ENCODE results near the gene IKZF2. TPM values are rescaled to one million over a fixed set of nuclear protein-coding genes. Genes with fewer than 3 reads are reported as not detected.

Gene IKZF2
- total RNA-seq, 1 experiment from 2014 or later: 1.6 TPM

DNA sequence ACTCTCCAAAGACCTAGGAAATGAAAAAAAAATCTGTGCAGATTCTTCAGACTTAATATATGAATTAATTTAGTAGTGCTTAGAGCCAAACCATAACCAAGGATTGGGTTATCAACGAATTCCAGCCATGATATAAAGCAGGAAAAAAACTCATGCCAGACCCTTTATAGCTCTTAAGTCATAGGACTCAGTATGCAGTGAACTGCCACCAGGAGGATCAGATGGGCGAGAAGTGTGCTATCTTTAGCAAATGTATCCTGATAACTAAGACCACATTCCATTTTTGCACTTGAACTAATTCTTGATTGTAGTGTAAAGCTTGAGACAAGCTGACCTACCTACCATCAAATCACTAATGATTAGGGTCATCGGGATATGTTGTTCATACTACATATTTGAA is 178.1 kb downstream of the IKZF2 start:
- RAD21 ChIA-PET (ENCODE audit: low non-redundant PET in 1 of 2, low total read pairs in 2 of 2, uncharacterized antibody in 2 of 2, unreplicated experiment in 2 of 2): no interaction called here
- ATAC-seq (no peak), DNase-seq (ENCODE audit: low read depth, low spot score) (no peak)
- TF ChIP-seq SIN3A (IDR thresholded peaks at IDR 0.05; ENCODE audit: low read depth) (no peak), TCF7L2 (IDR thresholded peaks at IDR 0.05; ENCODE audit: borderline replicate concordance, extremely low read depth, insufficient read depth, insufficient read length) (no peak), JUND (IDR thresholded peaks at IDR 0.05) (no peak), CBX3 (IDR thresholded peaks at IDR 0.05; ENCODE audit: low read depth) (no peak), POLR2AphosphoS5 (IDR thresholded peaks at IDR 0.05; ENCODE audit: low read depth, low read length) (no peak), FOSL1 (IDR thresholded peaks at IDR 0.05; ENCODE audit: low read depth) (no peak), EZH2phosphoT487 (IDR thresholded peaks at IDR 0.05; ENCODE audit: borderline replicate concordance) (no peak), SP1 (IDR thresholded peaks at IDR 0.05; ENCODE audit: low read depth) (no peak), YY1 (IDR thresholded peaks at IDR 0.05; ENCODE audit: extremely low read depth, insufficient replicate concordance, low read depth, low read length) (no peak), ELF1 (IDR thresholded peaks at IDR 0.05; ENCODE audit: borderline replicate concordance, low read depth) (no peak), ZNF274 (IDR thresholded peaks at IDR 0.05; ENCODE audit: low read depth, low read length) (no peak)
- TF ChIP-seq, protein P1, sequence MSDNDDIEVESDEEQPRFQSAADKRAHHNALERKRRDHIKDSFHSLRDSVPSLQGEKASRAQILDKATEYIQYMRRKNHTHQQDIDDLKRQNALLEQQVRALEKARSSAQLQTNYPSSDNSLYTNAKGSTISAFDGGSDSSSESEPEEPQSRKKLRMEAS (IDR thresholded peaks at IDR 0.05): no peak
- TF ChIP-seq, protein P2, sequence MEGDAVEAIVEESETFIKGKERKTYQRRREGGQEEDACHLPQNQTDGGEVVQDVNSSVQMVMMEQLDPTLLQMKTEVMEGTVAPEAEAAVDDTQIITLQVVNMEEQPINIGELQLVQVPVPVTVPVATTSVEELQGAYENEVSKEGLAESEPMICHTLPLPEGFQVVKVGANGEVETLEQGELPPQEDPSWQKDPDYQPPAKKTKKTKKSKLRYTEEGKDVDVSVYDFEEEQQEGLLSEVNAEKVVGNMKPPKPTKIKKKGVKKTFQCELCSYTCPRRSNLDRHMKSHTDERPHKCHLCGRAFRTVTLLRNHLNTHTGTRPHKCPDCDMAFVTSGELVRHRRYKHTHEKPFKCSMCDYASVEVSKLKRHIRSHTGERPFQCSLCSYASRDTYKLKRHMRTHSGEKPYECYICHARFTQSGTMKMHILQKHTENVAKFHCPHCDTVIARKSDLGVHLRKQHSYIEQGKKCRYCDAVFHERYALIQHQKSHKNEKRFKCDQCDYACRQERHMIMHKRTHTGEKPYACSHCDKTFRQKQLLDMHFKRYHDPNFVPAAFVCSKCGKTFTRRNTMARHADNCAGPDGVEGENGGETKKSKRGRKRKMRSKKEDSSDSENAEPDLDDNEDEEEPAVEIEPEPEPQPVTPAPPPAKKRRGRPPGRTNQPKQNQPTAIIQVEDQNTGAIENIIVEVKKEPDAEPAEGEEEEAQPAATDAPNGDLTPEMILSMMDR (IDR thresholded peaks at IDR 0.05 in 2 of 3, conservative IDR thresholded peaks at IDR 0.05 in 1 of 3; ENCODE audit: borderline replicate concordance in 1 of 3, insufficient read depth in 1 of 3, low read depth in 2 of 3, low read length in 2 of 3): no peak
- TF ChIP-seq, protein P3, sequence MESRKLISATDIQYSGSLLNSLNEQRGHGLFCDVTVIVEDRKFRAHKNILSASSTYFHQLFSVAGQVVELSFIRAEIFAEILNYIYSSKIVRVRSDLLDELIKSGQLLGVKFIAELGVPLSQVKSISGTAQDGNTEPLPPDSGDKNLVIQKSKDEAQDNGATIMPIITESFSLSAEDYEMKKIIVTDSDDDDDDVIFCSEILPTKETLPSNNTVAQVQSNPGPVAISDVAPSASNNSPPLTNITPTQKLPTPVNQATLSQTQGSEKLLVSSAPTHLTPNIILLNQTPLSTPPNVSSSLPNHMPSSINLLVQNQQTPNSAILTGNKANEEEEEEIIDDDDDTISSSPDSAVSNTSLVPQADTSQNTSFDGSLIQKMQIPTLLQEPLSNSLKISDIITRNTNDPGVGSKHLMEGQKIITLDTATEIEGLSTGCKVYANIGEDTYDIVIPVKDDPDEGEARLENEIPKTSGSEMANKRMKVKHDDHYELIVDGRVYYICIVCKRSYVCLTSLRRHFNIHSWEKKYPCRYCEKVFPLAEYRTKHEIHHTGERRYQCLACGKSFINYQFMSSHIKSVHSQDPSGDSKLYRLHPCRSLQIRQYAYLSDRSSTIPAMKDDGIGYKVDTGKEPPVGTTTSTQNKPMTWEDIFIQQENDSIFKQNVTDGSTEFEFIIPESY (IDR thresholded peaks at IDR 0.05; ENCODE audit: extremely low read depth, insufficient replicate concordance, low read length): no peak
- no peak overlapping the region for H3K4me2 ChIP-seq (ENCODE audit: low read length)
- no peak overlapping the region for H3K27ac ChIP-seq (ENCODE audit: low read depth, low read length)
- no peak overlapping the region for H3K9ac ChIP-seq (ENCODE audit: low read length)
- no peak overlapping the region for H3K4me3 ChIP-seq (replicated peaks in 1 of 2; ENCODE audit: low read depth in 1 of 2, low read length in 2 of 2)
- no peaks in the 10 kb centered on the region for H3K79me2 ChIP-seq (ENCODE audit: insufficient read depth, low read length)
- H3K4me1 ChIP-seq (ENCODE audit: control insufficient read depth in 1 of 2, insufficient read depth in 2 of 2, low read length in 2 of 2): no peaks in the 10 kb centered on the region
- H3K27me3 ChIP-seq (ENCODE audit: insufficient read depth, low read length): no peaks in the 10 kb centered on the region
- CTCF ChIA-PET: no interaction called here
- no peaks in the 10 kb centered on the region for H3K36me3 ChIP-seq (ENCODE audit: control insufficient read depth in 1 of 2, insufficient read depth in 2 of 2, low read length in 2 of 2)
- H4K20me1 ChIP-seq (ENCODE audit: insufficient read depth): no peaks in the 10 kb centered on the region
- no peak overlapping the region for H2AFZ ChIP-seq (ENCODE audit: low read depth, low read length, poor library complexity, severe bottlenecking)
- POLR2A ChIA-PET: no interaction called here
- no TSS peak for BruUV-seq (replicated peaks)
- H3K9me2 ChIP-seq (ENCODE audit: insufficient read depth): no peaks in the 10 kb centered on the region
- intact Hi-C loops (cut with micrococcal nuclease): loop anchor here (5.0 kb wide), 1 partner anchor 49 kb away; no protein-coding TSS in a partner anchor
- H3K9me3 ChIP-seq (ENCODE audit: control insufficient read depth in 1 of 2, insufficient read depth in 1 of 2, low read depth in 1 of 2, low read length in 2 of 2): no peaks in the 10 kb centered on the region
